ENCODE data around the gene SUFU. TPM values are rescaled to one million over a fixed set of nuclear protein-coding genes. Genes with fewer than 3 reads are reported as not detected.
A peak's percentile ranks its signal among the peaks of the same experiment; 100 is the strongest.

SUFU gene
- total RNA-seq, 1 experiment from 2014 or later: 13.1 TPM

GRCh38 chr10:102457591-102458150, 46.1 kb upstream of the SUFU start:
- H3K4me1 Mint-ChIP-seq: peaks cover 48% of the 10 kb centered on the region
- CTCF ChIA-PET: no interaction called here
- DNase-seq (ENCODE audit: low spot score): no peak
- POLR2A ChIA-PET: no interaction called here
- no peak for TF ChIP-seq RORB (CRISPR knock-in tag; IDR thresholded peaks at IDR 0.05)
- 0 out of 2 replicates have a peak, but pooled peaks have one; percentile 34 for TF ChIP-seq ZMAT4 (CRISPR knock-in tag; IDR thresholded peaks at IDR 0.05)
- no peak for TF ChIP-seq NFYB (CRISPR knock-in tag; conservative IDR thresholded peaks at IDR 0.05; ENCODE audit: low read depth)
- no peak for ATAC-seq
- peaks cover 2% of the 10 kb centered on the region; the same call in 1 of the 2 replicates for H3K27me3 Mint-ChIP-seq (ENCODE audit: low read depth)
- H3K4me3 Mint-ChIP-seq: no peak overlapping the region
- H3K36me3 Mint-ChIP-seq: peaks cover 11% of the 10 kb centered on the region
- no peaks in the 10 kb centered on the region for H3K9me3 Mint-ChIP-seq
- H3K27ac Mint-ChIP-seq: peak overlapping the region; percentile 6; the same call in 1 of the 2 replicates

GRCh38 chr10:102458656-102459055, 45.1 kb upstream of the SUFU start:
- Mint-ChIP-seq H3K4me3 (no peak overlapping the region), H3K4me1 (peaks cover 49% of the 10 kb centered on the region)

More at GRCh38 chr10:102458656-102459055, 45.1 kb upstream of the SUFU start:
- Mint-ChIP-seq H3K27ac (no peak overlapping the region), H3K9me3 (no peaks in the 10 kb centered on the region), H3K36me3 (peaks cover 6% of the 10 kb centered on the region), H3K27me3 (ENCODE audit: low read depth) (peaks cover 2% of the 10 kb centered on the region; the same call in 1 of the 2 replicates)
- ChIA-PET POLR2A (no interaction called here), CTCF (interaction anchor here (1.2 kb wide), 1 partner anchor 138 kb away, joined by 3 read pairs; no protein-coding TSS in a partner anchor)
- DNase-seq (ENCODE audit: low spot score): no peak
- no peak for TF ChIP-seq AR (CRISPR knock-in tag; IDR thresholded peaks at IDR 0.05)
- TF ChIP-seq ZNF317 (CRISPR knock-in tag; IDR thresholded peaks at IDR 0.05; ENCODE audit: borderline replicate concordance, low read depth): no peak
- TF ChIP-seq PRDM15 (CRISPR knock-in tag; IDR thresholded peaks at IDR 0.05): no peak
- TF ChIP-seq ZBTB43 (CRISPR knock-in tag; IDR thresholded peaks at IDR 0.05): no peak
- TF ChIP-seq GTF2I (CRISPR knock-in tag; conservative IDR thresholded peaks at IDR 0.05): no peak
- TF ChIP-seq TCF7 (CRISPR knock-in tag; IDR thresholded peaks at IDR 0.05; ENCODE audit: low read depth): no peak
- TF ChIP-seq HMGXB4 (CRISPR knock-in tag; IDR thresholded peaks at IDR 0.05): no peak
- TF ChIP-seq SMAD4 (CRISPR knock-in tag; IDR thresholded peaks at IDR 0.05): no peak
- no peak for TF ChIP-seq ZNF671 (CRISPR knock-in tag; IDR thresholded peaks at IDR 0.05)
- no peak for TF ChIP-seq ATF3 (CRISPR knock-in tag; conservative IDR thresholded peaks at IDR 0.05)
- no peak for TF ChIP-seq PRRX2 (CRISPR knock-in tag; IDR thresholded peaks at IDR 0.05)
- no peak for TF ChIP-seq NR1H2 (CRISPR knock-in tag; IDR thresholded peaks at IDR 0.05)
- TF ChIP-seq ARID4B (CRISPR knock-in tag; IDR thresholded peaks at IDR 0.05; ENCODE audit: borderline replicate concordance): no peak
- no peak for ATAC-seq
